H1 (cell line): ENCODE data around the gene FAM200B.

Experiments used
- ATF3 ChIP-seq: IDR thresholded peaks from 2 replicates; pipeline ENCODE4 v1.6.1; 2011; ENCODE audit warnings: low read depth, mild to moderate bottlenecking, low read length; ENCODE audit not compliant: insufficient read depth
- EP300 ChIP-seq, 2 experiments: IDR thresholded peaks; 1 replicate in 1 of 2; 2 replicates in 1 of 2; pipeline ENCODE4 v1.6.1; 2011 to 2012; ENCODE audit warnings: low read depth in 2 of 2, low read length in 2 of 2, mild to moderate bottlenecking in 2 of 2, borderline replicate concordance in 1 of 2, inconsistent platforms in 1 of 2, moderate library complexity in 1 of 2
- GABPA ChIP-seq: IDR thresholded peaks from 2 replicates; pipeline ENCODE4 v1.6.1; 2011; ENCODE audit warnings: mild to moderate bottlenecking, low read length, moderate library complexity, borderline replicate concordance; ENCODE audit not compliant: insufficient read depth
- JUN ChIP-seq: IDR thresholded peaks from 2 replicates; pipeline ENCODE4 v1.6.1; 2011; ENCODE audit warnings: low read depth, mild to moderate bottlenecking, improper control_type of control experiment, low read length
- POLR2AphosphoS5 ChIP-seq: IDR thresholded peaks from 2 replicates; pipeline ENCODE4 v1.6.1; 2011; ENCODE audit warnings: low read depth, low read length
- RFX5 ChIP-seq: IDR thresholded peaks from 2 replicates; pipeline ENCODE4 v1.6.1; 2011; ENCODE audit warnings: low read depth, low read length, improper control_type of control experiment, borderline replicate concordance
- SAP30 ChIP-seq: fragments of 300-600 bp; sonication (generic); IDR thresholded peaks from 2 replicates; pipeline ENCODE4 v1.7.1; 2012; ENCODE audit warnings: low read length, moderate library complexity, mild to moderate bottlenecking, inconsistent platforms; ENCODE audit not compliant: insufficient read depth, insufficient replicate concordance
- SIRT6 ChIP-seq: IDR thresholded peaks from one replicate; pipeline ENCODE4 v1.7.1; 2012; ENCODE audit warnings: low read length, inconsistent platforms
- SP2 ChIP-seq: IDR thresholded peaks from 2 replicates; pipeline ENCODE4 v1.6.1; 2012; ENCODE audit warnings: mild to moderate bottlenecking, low read length, inconsistent platforms
- TCF12 ChIP-seq: IDR thresholded peaks from 2 replicates; pipeline ENCODE4 v1.6.1; 2011; ENCODE audit warnings: low read depth, mild to moderate bottlenecking, low read length
- TEAD4 ChIP-seq: IDR thresholded peaks from 2 replicates; pipeline ENCODE4 v1.6.1; 2012; ENCODE audit warnings: low read depth, low read length, inconsistent platforms, mixed read lengths
- TF ChIP-seq, protein P1 (sequence below), 3 experiments: IDR thresholded peaks; 1 replicate in 2 of 3; 2 replicates in 1 of 3; pipeline versions ENCODE4 v1.5.1 to v1.6.1; 2011; ENCODE audit warnings: low read length in 3 of 3, mild to moderate bottlenecking in 3 of 3, inconsistent platforms in 2 of 3, low read depth in 1 of 3, moderate library complexity in 1 of 3; ENCODE audit not compliant: insufficient read depth in 1 of 3; ENCODE audit errors: control extremely low read depth in 1 of 3

DNA sequence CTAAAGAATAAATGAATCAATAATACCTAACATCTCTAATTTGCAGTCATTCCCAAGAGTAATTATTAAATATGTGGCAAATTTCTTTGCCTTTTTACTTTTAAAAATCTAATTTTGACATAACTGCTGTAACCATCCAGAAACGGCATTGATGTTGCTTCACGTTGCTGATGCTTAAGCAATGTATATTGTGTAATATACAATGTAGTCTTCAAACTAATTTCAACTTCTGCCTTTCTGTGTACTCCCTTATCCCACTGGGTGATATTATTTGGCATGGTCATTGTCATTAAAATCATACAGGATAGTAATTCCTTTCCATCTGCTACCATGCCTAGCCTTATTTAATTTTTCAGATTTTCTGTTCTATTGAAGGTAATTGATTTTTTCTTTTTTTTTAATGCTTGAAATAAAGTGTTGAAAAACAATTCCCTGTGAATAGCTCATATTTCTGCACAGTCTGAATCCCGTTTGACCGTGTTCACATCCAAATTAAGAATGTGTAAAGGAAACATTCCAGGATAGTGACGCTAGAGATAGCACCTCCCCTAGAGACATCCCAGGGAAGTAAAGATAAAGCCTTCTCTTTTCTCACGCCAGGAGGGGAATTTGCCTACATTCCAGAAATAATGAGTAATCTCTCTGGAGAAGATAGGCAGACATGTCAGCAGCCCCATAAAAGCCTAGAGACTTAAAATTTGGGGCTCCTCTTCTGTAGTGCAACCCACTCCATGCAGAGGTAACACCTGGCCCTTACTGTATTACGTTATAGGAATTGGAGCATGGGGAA, 8.6 kb downstream of the FAM200B start:
- TF ChIP-seq EP300 (IDR thresholded peaks at IDR 0.05; ENCODE audit: borderline replicate concordance in 1 of 2, low read depth in 2 of 2, low read length in 2 of 2) (no peak; a peak in 1 of 3 replicates), SAP30 (no peak), POLR2AphosphoS5 (no peak), RFX5 (no peak), ATF3 (no peak), SP2 (no peak), SIRT6 (no peak), TEAD4 (peak; percentile 86), JUN (peak; percentile 93), GABPA (no peak), TCF12 (no peak)
- TF ChIP-seq, protein P1, sequence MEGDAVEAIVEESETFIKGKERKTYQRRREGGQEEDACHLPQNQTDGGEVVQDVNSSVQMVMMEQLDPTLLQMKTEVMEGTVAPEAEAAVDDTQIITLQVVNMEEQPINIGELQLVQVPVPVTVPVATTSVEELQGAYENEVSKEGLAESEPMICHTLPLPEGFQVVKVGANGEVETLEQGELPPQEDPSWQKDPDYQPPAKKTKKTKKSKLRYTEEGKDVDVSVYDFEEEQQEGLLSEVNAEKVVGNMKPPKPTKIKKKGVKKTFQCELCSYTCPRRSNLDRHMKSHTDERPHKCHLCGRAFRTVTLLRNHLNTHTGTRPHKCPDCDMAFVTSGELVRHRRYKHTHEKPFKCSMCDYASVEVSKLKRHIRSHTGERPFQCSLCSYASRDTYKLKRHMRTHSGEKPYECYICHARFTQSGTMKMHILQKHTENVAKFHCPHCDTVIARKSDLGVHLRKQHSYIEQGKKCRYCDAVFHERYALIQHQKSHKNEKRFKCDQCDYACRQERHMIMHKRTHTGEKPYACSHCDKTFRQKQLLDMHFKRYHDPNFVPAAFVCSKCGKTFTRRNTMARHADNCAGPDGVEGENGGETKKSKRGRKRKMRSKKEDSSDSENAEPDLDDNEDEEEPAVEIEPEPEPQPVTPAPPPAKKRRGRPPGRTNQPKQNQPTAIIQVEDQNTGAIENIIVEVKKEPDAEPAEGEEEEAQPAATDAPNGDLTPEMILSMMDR (IDR thresholded peaks at IDR 0.05; ENCODE audit: control extremely low read depth in 1 of 3, insufficient read depth in 1 of 3, low read depth in 1 of 3, low read length in 3 of 3) = no peak
